ENCODE data around the gene MON1A. TPM values are rescaled to one million over a fixed set of nuclear protein-coding genes. Genes with fewer than 3 reads are reported as not detected.
"Not testable (repeated sequence)": the region's sequence is repeated elsewhere in the genome, so short reads cannot be mapped to it uniquely, and the experiment has no call there.

The MON1A gene
- total and polyA plus RNA-seq, 4 donors: 4.6 to 9.5 (median 8.2) TPM

DNA sequence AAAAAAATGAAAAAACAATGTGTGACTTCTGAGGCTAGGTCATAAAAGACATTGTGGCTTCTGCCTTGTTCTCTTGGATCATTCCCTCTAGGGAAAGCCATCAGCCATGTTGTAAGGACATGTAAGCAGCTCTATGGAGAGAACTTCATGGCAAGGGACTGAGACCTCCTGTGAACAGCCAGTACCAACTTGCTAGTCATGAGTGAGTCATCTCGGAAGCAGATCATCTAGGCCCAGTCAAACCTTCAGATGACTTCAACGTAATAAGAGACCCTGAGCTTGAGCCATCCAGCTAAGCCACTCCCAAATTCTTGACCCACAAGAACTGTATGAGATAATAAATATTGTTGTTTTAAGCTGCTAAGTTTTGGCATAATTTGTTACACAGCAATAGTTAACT lies 4.9 kb downstream of the MON1A start:
- H3K9me3 ChIP-seq (ENCODE audit: control insufficient read depth in 4 of 4, low read length in 3 of 4): no peaks in the 10 kb centered on the region

GRCh38 chr3:49917806-49918590 lies 11.6 kb downstream of the MON1A start:
- not testable (repeated sequence) for H3K27me3 ChIP-seq (ENCODE audit: control insufficient read depth in 4 of 4, insufficient read depth in 4 of 4, low read length in 3 of 4); H3K4me1 ChIP-seq (ENCODE audit: control insufficient read depth in 4 of 4, insufficient read depth in 4 of 4, low read length in 3 of 4); DNase-seq (ENCODE audit: low spot score); H3K9me3 ChIP-seq (ENCODE audit: control insufficient read depth in 4 of 4, low read length in 3 of 4); H3K4me3 ChIP-seq (ENCODE audit: low read depth in 1 of 3, low read length in 3 of 3); H3K27ac ChIP-seq (ENCODE audit: low read depth in 1 of 2, low read length in 2 of 2); H3K9ac ChIP-seq (ENCODE audit: low read depth in 1 of 2, low read length in 2 of 2); H3K36me3 ChIP-seq (ENCODE audit: control insufficient read depth in 4 of 4, insufficient read depth in 3 of 4, low read depth in 1 of 4, low read length in 3 of 4)
- WGBS: 93% methylated on average over 19 of the region's 19 CpGs

More for the DNA sequence above, 4.9 kb downstream of the MON1A start:
- WGBS: 96% methylated on average over 2 of the region's 2 CpGs
- TF ChIP-seq REST (IDR thresholded peaks at IDR 0.05) (no peak), JUND (IDR thresholded peaks at IDR 0.05) (no peak), ZBTB33 (IDR thresholded peaks at IDR 0.05) (no peak), SP1 (IDR thresholded peaks at IDR 0.05) (no peak), NR2F2 (IDR thresholded peaks at IDR 0.05) (no peak), FOXA2 (IDR thresholded peaks at IDR 0.05) (no peak), HNF4A (conservative IDR thresholded peaks at IDR 0.05) (no peak), ATF3 (IDR thresholded peaks at IDR 0.05) (no peak), RAD21 (IDR thresholded peaks at IDR 0.05) (no peak), EGR1 (IDR thresholded peaks at IDR 0.05; ENCODE audit: low read depth in 2 of 2) (no peak), RXRA (IDR thresholded peaks at IDR 0.05) (no peak), YY1 (IDR thresholded peaks at IDR 0.05) (no peak), MAX (IDR thresholded peaks at IDR 0.05) (no peak), HNF4G (IDR thresholded peaks at IDR 0.05) (no peak)
- TF ChIP-seq, protein P1, sequence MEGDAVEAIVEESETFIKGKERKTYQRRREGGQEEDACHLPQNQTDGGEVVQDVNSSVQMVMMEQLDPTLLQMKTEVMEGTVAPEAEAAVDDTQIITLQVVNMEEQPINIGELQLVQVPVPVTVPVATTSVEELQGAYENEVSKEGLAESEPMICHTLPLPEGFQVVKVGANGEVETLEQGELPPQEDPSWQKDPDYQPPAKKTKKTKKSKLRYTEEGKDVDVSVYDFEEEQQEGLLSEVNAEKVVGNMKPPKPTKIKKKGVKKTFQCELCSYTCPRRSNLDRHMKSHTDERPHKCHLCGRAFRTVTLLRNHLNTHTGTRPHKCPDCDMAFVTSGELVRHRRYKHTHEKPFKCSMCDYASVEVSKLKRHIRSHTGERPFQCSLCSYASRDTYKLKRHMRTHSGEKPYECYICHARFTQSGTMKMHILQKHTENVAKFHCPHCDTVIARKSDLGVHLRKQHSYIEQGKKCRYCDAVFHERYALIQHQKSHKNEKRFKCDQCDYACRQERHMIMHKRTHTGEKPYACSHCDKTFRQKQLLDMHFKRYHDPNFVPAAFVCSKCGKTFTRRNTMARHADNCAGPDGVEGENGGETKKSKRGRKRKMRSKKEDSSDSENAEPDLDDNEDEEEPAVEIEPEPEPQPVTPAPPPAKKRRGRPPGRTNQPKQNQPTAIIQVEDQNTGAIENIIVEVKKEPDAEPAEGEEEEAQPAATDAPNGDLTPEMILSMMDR (IDR thresholded peaks at IDR 0.05; ENCODE audit: low read depth, low read length, missing input control): no peak
- H3K4me1 ChIP-seq (ENCODE audit: control insufficient read depth in 4 of 4, insufficient read depth in 4 of 4, low read length in 3 of 4): peaks cover 0 to 8% (median 3%) of the 10 kb centered on the region in 4 donors
- H3K36me3 ChIP-seq (ENCODE audit: control insufficient read depth in 4 of 4, insufficient read depth in 3 of 4, low read depth in 1 of 4, low read length in 3 of 4): no peaks in the 10 kb centered on the region
- no peak overlapping the region for H3K27ac ChIP-seq (ENCODE audit: low read depth in 1 of 2, low read length in 2 of 2)
- DNase-seq (ENCODE audit: low spot score): no peak
- H3K27me3 ChIP-seq (ENCODE audit: control insufficient read depth in 4 of 4, insufficient read depth in 4 of 4, low read length in 3 of 4): no peaks in the 10 kb centered on the region
- no peak overlapping the region for H3K4me3 ChIP-seq (ENCODE audit: low read depth in 1 of 3, low read length in 3 of 3)
- no peak overlapping the region for H3K9ac ChIP-seq (ENCODE audit: low read depth in 1 of 2, low read length in 2 of 2)

Data from liver (tissue), 9 donors.